ENCODE measurements around the gene UNC13B.

The UNC13B gene

GRCh38 chr9:35340046-35340445, 178.2 kb downstream of the UNC13B start:
- no peak for DNase-seq

GRCh38 chr9:35341021-35341420, 179.2 kb downstream of the UNC13B start:
- no peak for DNase-seq

- DNase-seq: no peak
These were observed 179.8 kb downstream of the UNC13B start for GRCh38 chr9:35341585-35341984.

GRCh38 chr9:35342221-35342958, 180.6 kb downstream of the UNC13B start:
- DNase-seq: no peak

DNA sequence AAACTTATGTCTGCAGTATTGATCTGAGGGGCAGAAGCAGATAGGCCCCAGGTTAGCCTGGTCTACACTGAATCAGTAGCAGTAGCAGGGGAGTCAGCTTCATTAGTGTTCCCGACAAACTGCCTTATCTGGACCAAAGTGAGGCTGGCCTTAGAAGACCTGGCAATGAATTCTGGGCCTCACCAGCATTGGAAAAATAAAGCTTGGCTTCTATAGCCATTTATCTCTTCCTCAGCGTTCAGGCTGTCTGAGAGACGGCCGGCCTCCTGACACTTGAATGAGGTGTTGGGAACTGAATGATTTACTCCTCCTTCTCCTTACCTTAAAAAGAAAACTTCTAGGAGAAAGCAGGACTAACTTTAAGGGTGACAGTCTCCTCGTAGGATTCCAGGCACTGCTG, 186.3 kb downstream of the UNC13B start:
- no peak for DNase-seq

GRCh38 chr9:35349287-35349990, 187.6 kb downstream of the UNC13B start:
- no peak for DNase-seq

DNA sequence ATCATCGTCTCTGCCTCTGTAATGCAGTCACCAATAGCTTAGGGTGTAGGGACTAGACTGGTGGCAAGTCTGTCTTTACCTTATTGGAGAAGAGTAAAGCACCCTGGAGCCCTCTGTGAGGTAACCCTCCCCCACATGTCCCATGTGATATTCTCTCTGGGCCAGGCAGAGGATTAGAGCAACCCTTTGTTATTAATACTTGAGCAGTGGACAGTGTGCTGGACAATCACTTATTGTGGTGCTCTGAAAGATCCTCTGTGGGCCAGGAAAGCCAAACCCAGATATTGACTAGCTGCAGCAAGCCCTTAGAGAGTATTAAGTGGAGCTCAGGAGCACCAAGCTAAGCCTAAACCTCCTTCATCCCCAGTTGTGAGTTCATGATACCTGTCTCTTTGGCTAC, 188.4 kb downstream of the UNC13B start:
- no peak for DNase-seq

- DNase-seq: no peak
These were observed 189.2 kb downstream of the UNC13B start for GRCh38 chr9:35350827-35351549.

- no peak for DNase-seq
These were observed 192.0 kb downstream of the UNC13B start for GRCh38 chr9:35353731-35354365.

DNA sequence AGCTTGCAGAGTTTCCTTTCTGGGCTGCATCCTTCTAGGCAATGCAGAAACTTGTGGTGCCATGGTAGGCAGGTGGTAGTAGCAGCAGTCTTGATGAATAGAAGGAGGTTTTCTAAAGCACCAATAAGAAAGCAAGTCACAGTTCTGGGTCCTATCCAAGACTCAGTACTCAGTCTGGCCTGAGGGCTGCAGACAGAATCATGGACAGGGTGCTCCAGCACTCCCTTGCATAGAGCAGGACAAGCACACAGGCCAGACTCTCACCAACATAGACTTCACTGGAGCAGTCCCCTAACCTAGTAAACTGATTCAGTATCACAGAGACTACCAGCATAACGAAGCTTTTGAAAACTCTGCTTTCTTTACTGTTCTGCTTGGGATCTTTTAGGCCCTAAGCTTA, 194.1 kb downstream of the UNC13B start:
- no peak for DNase-seq

DNA sequence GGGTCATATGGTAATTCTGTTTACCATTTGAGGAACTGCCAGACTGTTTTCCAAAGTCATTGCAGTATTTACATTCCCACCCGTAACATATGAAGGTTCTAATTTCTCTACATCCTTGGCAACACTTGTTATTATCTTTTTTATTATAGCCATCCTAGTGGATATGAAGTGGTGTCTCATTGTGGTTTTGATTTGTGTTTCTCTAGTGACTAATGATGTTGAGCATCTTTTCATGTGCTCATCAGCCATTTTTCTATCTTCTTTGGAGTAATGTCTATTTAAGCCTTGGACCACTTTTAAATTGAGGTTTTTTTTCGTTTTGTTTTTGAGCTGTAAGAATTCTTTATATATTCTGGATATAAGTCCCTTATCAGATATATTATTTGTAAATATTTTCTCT, 195.3 kb downstream of the UNC13B start:
- no peak for DNase-seq

DNA sequence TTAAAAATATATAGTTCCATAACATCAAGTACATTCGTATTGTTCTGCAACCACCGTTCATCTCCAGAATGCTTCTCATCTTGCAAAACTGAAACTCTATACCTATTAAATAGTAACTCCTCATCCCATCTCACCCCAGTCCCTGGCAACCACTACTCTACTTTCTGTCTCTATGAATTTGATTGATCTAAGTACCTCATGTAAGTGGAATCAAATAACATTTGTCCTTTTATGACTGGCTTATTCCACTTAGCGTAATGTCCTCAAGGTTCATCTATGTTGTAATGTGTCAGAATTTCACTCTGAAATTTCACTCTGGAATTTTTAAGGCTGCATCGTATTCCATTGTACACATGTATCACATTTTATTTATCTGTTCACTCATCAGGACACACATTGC, 196.0 kb downstream of the UNC13B start:
- DNase-seq: no peak

- no peak for DNase-seq
These were observed 203.2 kb downstream of the UNC13B start for GRCh38 chr9:35364817-35365585.

DNA sequence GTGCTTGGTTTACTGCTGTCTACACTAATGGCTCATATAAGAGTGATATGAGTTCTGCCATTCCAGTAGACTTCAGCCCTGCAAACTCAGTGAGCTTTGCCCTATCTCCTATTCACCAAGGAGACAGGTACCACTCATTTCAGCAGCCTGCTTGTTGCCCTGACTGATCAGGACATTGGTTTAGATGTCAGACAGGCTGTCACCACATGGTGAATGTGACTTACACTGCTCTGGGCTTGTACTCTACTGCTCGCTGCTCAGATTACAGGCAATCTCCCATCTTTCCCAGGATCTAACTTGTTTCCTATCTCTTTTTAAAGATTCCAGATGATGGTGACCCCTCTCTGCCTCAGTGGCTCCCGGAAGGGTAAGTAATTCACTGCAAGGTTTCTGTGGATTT, 204.8 kb downstream of the UNC13B start:
- DNase-seq: no peak

- no peak for DNase-seq
These were observed 205.6 kb downstream of the UNC13B start for GRCh38 chr9:35367451-35367850.

- DNase-seq: no peak
These were observed 208.4 kb downstream of the UNC13B start for GRCh38 chr9:35370241-35370640.

DNA sequence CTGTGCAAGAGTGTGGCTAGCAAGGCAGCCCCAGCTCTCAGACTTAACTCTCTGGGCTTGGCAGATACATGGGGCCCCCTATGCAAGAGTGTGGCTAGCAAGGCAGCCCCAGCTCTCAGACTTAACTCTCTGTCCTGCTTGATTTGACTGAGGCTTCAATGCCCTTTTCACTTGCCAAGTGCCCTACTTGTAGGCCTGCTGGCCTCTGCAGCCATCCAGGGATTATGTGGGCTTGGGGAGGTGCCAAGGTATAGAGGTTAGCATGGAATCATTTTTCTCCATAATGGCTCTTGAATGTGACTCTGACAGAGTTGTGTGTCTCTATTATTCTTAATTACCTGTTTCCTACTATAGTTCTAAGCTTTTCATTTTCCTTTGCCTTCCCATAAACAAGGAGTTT, 212.6 kb downstream of the UNC13B start:
- DNase-seq: no peak

- no peak for DNase-seq
These were observed 213.1 kb downstream of the UNC13B start for GRCh38 chr9:35374910-35375309.

- no peak for DNase-seq
These were observed 218.2 kb downstream of the UNC13B start for GRCh38 chr9:35380039-35380438.

DNA sequence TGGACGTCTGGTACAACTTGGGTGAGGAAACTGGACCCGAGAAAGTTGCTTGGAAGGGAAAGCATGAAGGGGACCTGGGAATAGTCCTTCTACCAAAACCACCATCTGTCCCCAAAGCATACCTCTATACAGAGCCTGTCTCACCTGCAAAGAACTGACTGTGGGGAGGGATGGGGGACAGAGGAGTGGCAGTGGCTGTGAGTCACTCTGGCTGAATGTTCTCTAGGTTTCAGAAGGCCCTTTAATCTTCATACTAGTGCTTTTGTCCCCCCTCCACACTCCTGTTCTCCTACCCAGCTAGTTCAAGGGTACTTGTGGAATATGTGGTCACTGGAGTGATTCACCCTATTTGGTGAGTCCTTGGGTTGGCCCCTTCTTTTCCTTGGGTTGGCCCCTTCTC, 218.8 kb downstream of the UNC13B start:
- no peak for DNase-seq

DNA sequence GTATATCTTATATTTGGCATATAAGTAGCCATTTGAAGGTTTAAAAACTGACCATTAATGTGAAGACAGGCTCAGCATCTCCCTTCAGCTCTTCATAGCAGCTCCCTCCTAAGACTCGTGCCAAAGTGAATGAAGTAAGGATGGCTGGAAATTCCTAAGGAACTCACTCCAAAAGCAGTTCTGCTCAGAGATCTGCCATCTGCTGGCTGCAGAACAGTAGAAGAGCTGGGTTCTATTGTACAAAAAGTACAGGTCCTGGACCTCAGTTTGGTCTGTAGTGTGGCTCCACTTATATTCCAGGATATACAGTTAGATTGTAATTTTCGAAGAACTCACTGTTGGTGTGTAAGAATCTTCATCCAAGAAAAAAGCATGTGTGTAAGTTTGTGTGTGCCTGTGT, 223.2 kb downstream of the UNC13B start:
- DNase-seq: no peak

GRCh38 chr9:35395076-35395705, 233.4 kb downstream of the UNC13B start:
- DNase-seq: no peak

Data from stimulated activated CD8-positive, alpha-beta memory T cell treated with anti-CD3 and anti-CD28 coated beads, Interleukin-4, amount 100 ng/mL, for 48 hours (primary cell).